OCI-LY1 (cell line): Measurements from ENCODE around the gene PLCB2.

Experiments
- H2AFZ ChIP-seq: fragments of 200-600 bp; sonication (generic), shearing (Covaris generic); 2 replicates; pipeline ENCODE4 v1.6.0; 2014; ENCODE audit warnings: antibody characterized with exemption, mild to moderate bottlenecking, low read length
- H3F3A ChIP-seq: fragments of 200-600 bp; sonication (generic), shearing (Covaris generic); 2 replicates; pipeline ENCODE4 v1.6.0; 2014; ENCODE audit warnings: mild to moderate bottlenecking, antibody characterized with exemption, low read length, moderate library complexity; ENCODE audit not compliant: insufficient read depth
- H3K27ac ChIP-seq: fragments of 200-600 bp; sonication (generic); 2 replicates; pipeline ENCODE4 v1.5.1; 2014; ENCODE audit warnings: low read length, mixed run types, mild to moderate bottlenecking, low read depth; ENCODE audit not compliant: poor library complexity, severe bottlenecking
- H3K27me3 ChIP-seq: fragments of 200-600 bp; sonication (generic); 2 replicates; pipeline ENCODE4 v1.6.0; 2014; ENCODE audit warnings: antibody characterized with exemption, mild to moderate bottlenecking, low read length, moderate library complexity; ENCODE audit not compliant: insufficient read depth
- H3K36me3 ChIP-seq: fragments of 200-600 bp; sonication (generic); 2 replicates; pipeline ENCODE4 v1.6.1; 2014; ENCODE audit warnings: mild to moderate bottlenecking, antibody characterized with exemption, low read length, moderate library complexity, mixed read lengths; ENCODE audit not compliant: insufficient read depth
- H3K4me1 ChIP-seq: fragments of 200-600 bp; sonication (generic); 2 replicates; pipeline ENCODE4 v1.5.1; 2014; ENCODE audit warnings: mild to moderate bottlenecking, low read length, moderate library complexity; ENCODE audit not compliant: insufficient read depth, severe bottlenecking
- H3K4me2 ChIP-seq: fragments of 200-600 bp; sonication (generic), shearing (Covaris generic); 2 replicates; pipeline ENCODE4 v1.6.1; 2014; ENCODE audit warnings: low read length
- H3K4me3 ChIP-seq: fragments of 200-600 bp; sonication (generic); 2 replicates; pipeline ENCODE4 v1.5.1; 2014; ENCODE audit warnings: low read length, low read depth, mild to moderate bottlenecking, mixed read lengths; ENCODE audit not compliant: poor library complexity, severe bottlenecking
- H3K79me2 ChIP-seq: fragments of 200-600 bp; shearing (Covaris generic); 2 replicates; pipeline ENCODE4 v1.6.1; 2016; ENCODE audit warnings: mixed run types, low read length, mixed read lengths; ENCODE audit not compliant: insufficient read depth
- H3K9ac ChIP-seq: fragments of 200-600 bp; sonication (generic), shearing (Covaris generic); 2 replicates; pipeline ENCODE4 v1.6.1; 2014; ENCODE audit warnings: mild to moderate bottlenecking, low read length, mixed read lengths
- H3K9me2 ChIP-seq: fragments of 200-600 bp; sonication (generic), shearing (Covaris generic); 2 replicates; pipeline ENCODE4 v1.6.1; 2014; ENCODE audit warnings: low read depth, mild to moderate bottlenecking, low read length, mixed read lengths
- H3K9me3 ChIP-seq: fragments of 200-600 bp; shearing (Covaris generic); 2 replicates; pipeline ENCODE4 v1.6.1; 2014; ENCODE audit warnings: low read length, mixed read lengths
- H4K20me1 ChIP-seq: fragments of 200-600 bp; sonication (generic), shearing (Covaris generic); 2 replicates; pipeline ENCODE4 v1.6.0; 2016; ENCODE audit warnings: mild to moderate bottlenecking, low read length; ENCODE audit not compliant: insufficient read depth
- EZH2 ChIP-seq: fragments of 200-600 bp; sonication (generic), shearing (Covaris generic); IDR thresholded peaks from 2 replicates; pipeline ENCODE4 v1.8.0; 2017; ENCODE audit warnings: borderline replicate concordance, mixed run types, mild to moderate bottlenecking, antibody characterized with exemption, low read length, moderate library complexity, mixed read lengths
- TF ChIP-seq, protein P1 (sequence below): fragments of 200-600 bp; sonication (generic), shearing (Covaris generic); IDR thresholded peaks from 2 replicates; pipeline ENCODE4 v1.5.1; 2017; ENCODE audit warnings: mild to moderate bottlenecking, antibody characterized with exemption, low read length, moderate library complexity, mixed read lengths

The PLCB2 gene

DNA sequence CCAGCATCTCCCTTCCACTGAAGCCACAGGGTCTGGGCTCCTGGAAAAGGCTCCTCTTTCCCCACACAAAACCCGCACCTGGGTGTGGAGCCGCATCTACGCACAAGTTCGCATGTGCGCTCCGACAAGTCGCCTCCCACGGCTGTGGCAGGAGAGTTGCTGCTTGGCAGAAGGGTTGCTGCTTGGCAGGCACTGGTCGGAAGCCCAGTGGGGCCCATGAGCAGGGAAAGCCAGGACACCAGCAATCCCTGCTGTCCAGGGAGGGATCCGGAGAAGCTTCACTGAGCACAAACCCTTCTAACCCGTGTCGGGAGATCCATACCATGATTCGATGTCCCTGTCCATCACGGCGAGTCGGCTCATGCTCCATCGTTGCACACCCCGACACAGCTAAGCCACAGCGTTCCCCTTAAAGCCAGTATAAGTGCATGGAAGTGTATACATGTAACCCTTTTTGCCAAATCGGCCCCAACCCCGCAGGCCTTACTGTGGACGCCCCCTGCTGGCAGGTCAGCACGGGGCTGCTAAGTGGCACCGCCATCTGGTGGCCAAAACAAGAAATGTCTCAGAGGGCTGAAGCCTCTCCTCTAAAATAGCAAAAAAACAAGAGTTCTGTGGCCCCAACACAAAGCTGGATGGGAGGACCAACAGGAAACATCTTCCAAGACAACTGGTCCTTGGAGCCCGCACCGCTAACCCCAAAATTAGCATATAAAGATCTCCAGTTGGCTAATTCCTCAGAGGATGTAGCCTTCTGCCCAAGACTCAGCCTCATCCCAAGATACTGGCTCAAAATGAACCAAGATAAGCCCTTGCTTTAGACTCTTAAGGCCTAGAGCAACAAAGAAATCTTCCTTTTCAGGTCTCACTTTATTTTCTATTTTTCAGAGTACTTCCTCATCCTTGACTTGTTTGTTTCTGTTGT is 33.1 kb downstream of the PLCB2 start:
- H3K36me3 ChIP-seq = no peaks in the 10 kb centered on the region
- H3K27ac ChIP-seq = no peak overlapping the region
- H3K9ac ChIP-seq = no peak overlapping the region
- H3K9me2 ChIP-seq = no peaks in the 10 kb centered on the region
- no peak overlapping the region for H2AFZ ChIP-seq
- no peaks in the 10 kb centered on the region for H3K9me3 ChIP-seq
- H3F3A ChIP-seq = no peaks in the 10 kb centered on the region
- H3K27me3 ChIP-seq = no peaks in the 10 kb centered on the region; the same call in 1 of the 2 replicates
- no peak overlapping the region for H3K4me3 ChIP-seq
- H3K4me2 ChIP-seq = no peak overlapping the region
- H3K4me1 ChIP-seq = no peaks in the 10 kb centered on the region
- no peaks in the 10 kb centered on the region for H3K79me2 ChIP-seq
- H4K20me1 ChIP-seq = no peaks in the 10 kb centered on the region
- TF ChIP-seq, protein P1, sequence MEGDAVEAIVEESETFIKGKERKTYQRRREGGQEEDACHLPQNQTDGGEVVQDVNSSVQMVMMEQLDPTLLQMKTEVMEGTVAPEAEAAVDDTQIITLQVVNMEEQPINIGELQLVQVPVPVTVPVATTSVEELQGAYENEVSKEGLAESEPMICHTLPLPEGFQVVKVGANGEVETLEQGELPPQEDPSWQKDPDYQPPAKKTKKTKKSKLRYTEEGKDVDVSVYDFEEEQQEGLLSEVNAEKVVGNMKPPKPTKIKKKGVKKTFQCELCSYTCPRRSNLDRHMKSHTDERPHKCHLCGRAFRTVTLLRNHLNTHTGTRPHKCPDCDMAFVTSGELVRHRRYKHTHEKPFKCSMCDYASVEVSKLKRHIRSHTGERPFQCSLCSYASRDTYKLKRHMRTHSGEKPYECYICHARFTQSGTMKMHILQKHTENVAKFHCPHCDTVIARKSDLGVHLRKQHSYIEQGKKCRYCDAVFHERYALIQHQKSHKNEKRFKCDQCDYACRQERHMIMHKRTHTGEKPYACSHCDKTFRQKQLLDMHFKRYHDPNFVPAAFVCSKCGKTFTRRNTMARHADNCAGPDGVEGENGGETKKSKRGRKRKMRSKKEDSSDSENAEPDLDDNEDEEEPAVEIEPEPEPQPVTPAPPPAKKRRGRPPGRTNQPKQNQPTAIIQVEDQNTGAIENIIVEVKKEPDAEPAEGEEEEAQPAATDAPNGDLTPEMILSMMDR = peak; percentile 100
- no peak for TF ChIP-seq EZH2

DNA sequence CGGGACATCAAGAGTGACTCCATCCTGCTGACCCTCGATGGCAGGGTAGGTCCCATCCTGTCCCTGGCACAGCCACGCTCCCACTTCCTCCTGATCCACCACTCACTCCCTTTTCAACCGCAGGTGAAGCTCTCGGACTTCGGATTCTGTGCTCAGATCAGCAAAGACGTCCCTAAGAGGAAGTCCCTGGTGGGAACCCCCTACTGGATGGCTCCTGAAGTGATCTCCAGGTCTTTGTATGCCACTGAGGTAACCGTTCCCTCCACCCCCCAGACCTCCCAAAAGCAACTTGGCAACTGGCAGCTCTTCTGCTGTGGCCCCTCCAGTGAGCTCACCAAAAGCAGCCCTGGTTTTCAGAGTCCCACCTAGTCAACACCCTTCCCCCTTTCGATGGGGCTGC is 34.3 kb downstream of the PLCB2 start:
- no peaks in the 10 kb centered on the region for H3K9me3 ChIP-seq
- H3K4me2 ChIP-seq = no peak overlapping the region
- H3K27ac ChIP-seq = no peak overlapping the region

DNA sequence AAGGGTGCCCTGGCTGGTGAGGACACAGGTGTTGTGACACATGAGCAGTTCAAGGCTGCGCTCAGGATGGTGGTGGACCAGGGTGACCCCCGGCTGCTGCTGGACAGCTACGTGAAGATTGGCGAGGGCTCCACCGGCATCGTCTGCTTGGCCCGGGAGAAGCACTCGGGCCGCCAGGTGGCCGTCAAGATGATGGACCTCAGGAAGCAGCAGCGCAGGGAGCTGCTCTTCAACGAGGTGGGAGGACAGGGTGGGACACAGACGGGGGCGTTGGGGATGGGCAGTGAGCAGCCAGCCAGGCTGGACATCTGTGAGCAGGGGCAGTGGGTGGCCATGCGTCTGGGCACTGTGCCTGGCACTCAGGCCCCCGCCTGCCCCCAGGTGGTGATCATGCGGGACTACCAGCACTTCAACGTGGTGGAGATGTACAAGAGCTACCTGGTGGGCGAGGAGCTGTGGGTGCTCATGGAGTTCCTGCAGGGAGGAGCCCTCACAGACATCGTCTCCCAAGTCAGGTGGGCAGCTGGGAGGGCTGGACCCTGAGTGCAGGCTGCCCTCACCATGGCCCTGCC is 35.2 kb downstream of the PLCB2 start:
- TF ChIP-seq, protein P1 = peak; percentile 21; the same call in 1 of the 2 replicates
- TF ChIP-seq EZH2 = no peak
- H3K27ac ChIP-seq = no peak overlapping the region
- no peaks in the 10 kb centered on the region for H3K36me3 ChIP-seq
- no peak overlapping the region for H3K4me2 ChIP-seq
- H3F3A ChIP-seq = no peaks in the 10 kb centered on the region
- no peak overlapping the region for H3K4me3 ChIP-seq
- no peak overlapping the region for H2AFZ ChIP-seq
- H3K9ac ChIP-seq = no peak overlapping the region
- no peaks in the 10 kb centered on the region for H3K9me2 ChIP-seq
- H3K27me3 ChIP-seq = no peaks in the 10 kb centered on the region; the same call in 1 of the 2 replicates
- no peaks in the 10 kb centered on the region for H3K4me1 ChIP-seq
- no peaks in the 10 kb centered on the region for H3K9me3 ChIP-seq
- no peaks in the 10 kb centered on the region for H3K79me2 ChIP-seq
- no peaks in the 10 kb centered on the region for H4K20me1 ChIP-seq

More for the DNA sequence above, 34.3 kb downstream of the PLCB2 start:
- TF ChIP-seq, protein P1 = no peak
- TF ChIP-seq EZH2 = no peak
- H2AFZ ChIP-seq = no peak overlapping the region
- no peaks in the 10 kb centered on the region for H3K36me3 ChIP-seq
- H3K4me3 ChIP-seq = no peak overlapping the region
- H3K79me2 ChIP-seq = no peaks in the 10 kb centered on the region
- no peaks in the 10 kb centered on the region; the same call in 1 of the 2 replicates for H3K27me3 ChIP-seq
- H3K9ac ChIP-seq = no peak overlapping the region
- H3K4me1 ChIP-seq = no peaks in the 10 kb centered on the region
- H3F3A ChIP-seq = no peaks in the 10 kb centered on the region
- no peaks in the 10 kb centered on the region for H4K20me1 ChIP-seq
- no peaks in the 10 kb centered on the region for H3K9me2 ChIP-seq
